HUES6 (cell line): ENCODE measurements around the gene CENPX.

Experiments
- H3K27ac ChIP-seq: 2 replicates; pipeline ENCODE4 v1.7.0; 2013; ENCODE audit warnings: low read depth, mild to moderate bottlenecking, low read length, inconsistent platforms
- H3K27me3 ChIP-seq: 2 replicates; pipeline ENCODE4 v1.6.1; 2013; ENCODE audit warnings: low read length; ENCODE audit not compliant: control insufficient read depth, insufficient read depth
- H3K36me3 ChIP-seq: 2 replicates; pipeline ENCODE4 v1.6.1; 2013; ENCODE audit warnings: low read length; ENCODE audit not compliant: control insufficient read depth, insufficient read depth
- H3K4me1 ChIP-seq: 2 replicates; pipeline ENCODE4 v1.6.1; 2013; ENCODE audit warnings: low read length; ENCODE audit not compliant: control insufficient read depth, insufficient read depth
- H3K4me3 ChIP-seq: 2 replicates; pipeline ENCODE4 v1.5.1; 2013; ENCODE audit warnings: low read depth, low read length
- H3K9ac ChIP-seq: one replicate; pipeline ENCODE4 v1.6.1; 2013; ENCODE audit warnings: mild to moderate bottlenecking, low read length
- H3K9me3 ChIP-seq: 2 replicates; pipeline ENCODE4 v1.6.1; 2013; ENCODE audit warnings: low read depth, low read length; ENCODE audit not compliant: control insufficient read depth, insufficient read depth

Gene CENPX

GRCh38 chr17:82054351-82055022 lies 31.8 kb upstream of the CENPX start:
- peaks cover 73% of the 10 kb centered on the region for H3K36me3 ChIP-seq
- peaks cover 9% of the 10 kb centered on the region for H3K4me1 ChIP-seq
- no peak overlapping the region for H3K27ac ChIP-seq

GRCh38 chr17:82053556-82054263 lies 31.0 kb upstream of the CENPX start:
- H3K4me3 ChIP-seq: peak overlapping the region; percentile 3; the same call in 1 of the 2 replicates
- H3K27ac ChIP-seq: no peak overlapping the region
- H3K36me3 ChIP-seq: peaks cover 73% of the 10 kb centered on the region
- peaks cover 9% of the 10 kb centered on the region for H3K4me1 ChIP-seq
- H3K9me3 ChIP-seq: no peaks in the 10 kb centered on the region
- no peaks in the 10 kb centered on the region for H3K27me3 ChIP-seq
- H3K9ac ChIP-seq: no peak overlapping the region

More at GRCh38 chr17:82054351-82055022, 31.8 kb upstream of the CENPX start:
- Histone ChIP-seq H3K9ac (no peak overlapping the region), H3K27me3 (no peaks in the 10 kb centered on the region), H3K9me3 (no peaks in the 10 kb centered on the region), H3K4me3 (no peak overlapping the region; the same call in 1 of the 2 replicates)

GRCh38 chr17:82053130-82053529 lies 30.5 kb upstream of the CENPX start:
- Histone ChIP-seq H3K9ac (no peak overlapping the region), H3K4me1 (peaks cover 9% of the 10 kb centered on the region), H3K4me3 (peak overlapping the region; percentile 99; the same call in 1 of the 2 replicates), H3K27ac (no peak overlapping the region), H3K9me3 (no peaks in the 10 kb centered on the region), H3K27me3 (no peaks in the 10 kb centered on the region), H3K36me3 (peaks cover 73% of the 10 kb centered on the region)

- no peaks in the 10 kb centered on the region for H3K27me3 ChIP-seq
- peak overlapping the region; percentile 88 for H3K9ac ChIP-seq
- no peak overlapping the region for H3K27ac ChIP-seq
- no peaks in the 10 kb centered on the region for H3K9me3 ChIP-seq
- peak overlapping the region; percentile 99 for H3K4me3 ChIP-seq
- H3K36me3 ChIP-seq: peaks cover 73% of the 10 kb centered on the region
- peaks cover 9% of the 10 kb centered on the region for H3K4me1 ChIP-seq
These were observed 30.0 kb upstream of the CENPX start for GRCh38 chr17:82052638-82053059.

GRCh38 chr17:82051776-82052637 lies 29.3 kb upstream of the CENPX start, which contains the start of the genes GPS1 and RFNG:
Gene GPS1, plus strand, starts transcription at chr17:82051898. Its CDS starts 34 bp downstream, at chr17:82051932.
Gene RFNG, minus strand, starts transcription at chr17:82051811. Its CDS starts 45 bp downstream, at chr17:82051766.
- H3K36me3 ChIP-seq: peaks cover 73% of the 10 kb centered on the region
- H3K9me3 ChIP-seq: no peaks in the 10 kb centered on the region
- H3K9ac ChIP-seq: peak within 1 kb of the TSS; percentile 88
- H3K4me1 ChIP-seq: peaks cover 9% of the 10 kb centered on the region
- H3K27ac ChIP-seq: no peak within 1 kb of the TSS; the same call in 1 of the 2 replicates
- H3K27me3 ChIP-seq: no peaks in the 10 kb centered on the region
- peak within 1 kb of the TSS; percentile 99 for H3K4me3 ChIP-seq

GRCh38 chr17:82050761-82051641 lies 28.3 kb upstream of the CENPX start:
- no peaks in the 10 kb centered on the region for H3K27me3 ChIP-seq
- no peaks in the 10 kb centered on the region for H3K9me3 ChIP-seq
- peak overlapping the region; percentile 41 for H3K9ac ChIP-seq
- peaks cover 9% of the 10 kb centered on the region for H3K4me1 ChIP-seq
- peaks cover 66% of the 10 kb centered on the region for H3K36me3 ChIP-seq
- H3K4me3 ChIP-seq: peak overlapping the region; percentile 99
- no peak overlapping the region for H3K27ac ChIP-seq

GRCh38 chr17:82050152-82050760 lies 27.6 kb upstream of the CENPX start:
- peak overlapping the region; percentile 41 for H3K9ac ChIP-seq
- peaks cover 60% of the 10 kb centered on the region for H3K36me3 ChIP-seq
- peaks cover 9% of the 10 kb centered on the region for H3K4me1 ChIP-seq
- H3K27ac ChIP-seq: no peak overlapping the region
- H3K9me3 ChIP-seq: no peaks in the 10 kb centered on the region
- no peaks in the 10 kb centered on the region for H3K27me3 ChIP-seq
- H3K4me3 ChIP-seq: peak overlapping the region; percentile 99

GRCh38 chr17:82049521-82049971 lies 26.9 kb upstream of the CENPX start:
- Histone ChIP-seq H3K9me3 (no peaks in the 10 kb centered on the region), H3K4me1 (peaks cover 9% of the 10 kb centered on the region), H3K27me3 (no peaks in the 10 kb centered on the region), H3K4me3 (no peak overlapping the region), H3K36me3 (peaks cover 53% of the 10 kb centered on the region), H3K27ac (no peak overlapping the region), H3K9ac (no peak overlapping the region)

- no peak overlapping the region for H3K4me3 ChIP-seq
- no peaks in the 10 kb centered on the region for H3K27me3 ChIP-seq
- no peak overlapping the region for H3K9ac ChIP-seq
- peaks cover 9% of the 10 kb centered on the region for H3K4me1 ChIP-seq
- no peak overlapping the region for H3K27ac ChIP-seq
- peaks cover 48% of the 10 kb centered on the region for H3K36me3 ChIP-seq
- H3K9me3 ChIP-seq: no peaks in the 10 kb centered on the region
These were observed 26.4 kb upstream of the CENPX start for GRCh38 chr17:82049106-82049505.
